Dermis microvascular lymphatic vessel endothelial cell (primary cell): Measurements from ENCODE around the gene KCNK16. TPM values are rescaled to one million over a fixed set of nuclear protein-coding genes. Genes with fewer than 3 reads are reported as not detected.
"Not testable (repeated sequence)": the region's sequence is repeated elsewhere in the genome, so short reads cannot be mapped to it uniquely, and the experiment has no call there.

Source experiments
- DNase-seq, 2 donors: peaks; one replicate each; pipeline versions ENCODE4 v3.0.0 to v3.0.0-alpha.2; 2010; ENCODE audit warnings: low read depth in 2 of 2
- total RNA-seq: library from RNA; depleted of rRNA; stranded (reverse); fragments of >200 nt; gene quantifications from 2 replicates; pipeline ENCODE4 v1.2.1, GENCODE V29; 2014

KCNK16 gene
- total RNA-seq, 1 donor from 2014 or later, result not detected

GRCh38 chr6:39309942-39310531 lies 12.5 kb downstream of the KCNK16 start:
- DNase-seq, result peak; percentile 37 to 64

- no peak for DNase-seq
Observed at GRCh38 chr6:39307462-39307861, 15.0 kb downstream of the KCNK16 start.

DNA sequence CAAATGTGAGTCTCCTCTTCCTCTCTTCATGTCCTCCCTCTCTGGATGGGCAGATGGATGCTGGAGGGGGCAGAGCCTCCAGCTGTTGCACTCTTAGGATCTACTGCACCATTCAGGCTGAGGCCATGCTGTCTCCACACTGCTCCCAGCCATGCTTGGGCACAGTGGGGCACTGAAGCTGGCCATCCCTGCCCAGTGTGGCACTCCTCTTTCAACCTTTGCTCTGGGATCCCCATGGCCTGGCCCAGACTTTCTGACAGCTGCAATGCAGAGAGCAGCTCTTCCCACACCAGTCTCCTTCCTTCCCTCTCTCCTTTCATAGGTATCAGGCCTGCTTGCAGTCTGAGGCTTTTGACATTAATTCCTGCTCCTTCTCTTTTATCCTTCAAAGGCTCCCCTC lies 17.6 kb downstream of the KCNK16 start:
- DNase-seq, result no peak

GRCh38 chr6:39303425-39304153 lies 18.9 kb downstream of the KCNK16 start:
- no peak for DNase-seq

DNA sequence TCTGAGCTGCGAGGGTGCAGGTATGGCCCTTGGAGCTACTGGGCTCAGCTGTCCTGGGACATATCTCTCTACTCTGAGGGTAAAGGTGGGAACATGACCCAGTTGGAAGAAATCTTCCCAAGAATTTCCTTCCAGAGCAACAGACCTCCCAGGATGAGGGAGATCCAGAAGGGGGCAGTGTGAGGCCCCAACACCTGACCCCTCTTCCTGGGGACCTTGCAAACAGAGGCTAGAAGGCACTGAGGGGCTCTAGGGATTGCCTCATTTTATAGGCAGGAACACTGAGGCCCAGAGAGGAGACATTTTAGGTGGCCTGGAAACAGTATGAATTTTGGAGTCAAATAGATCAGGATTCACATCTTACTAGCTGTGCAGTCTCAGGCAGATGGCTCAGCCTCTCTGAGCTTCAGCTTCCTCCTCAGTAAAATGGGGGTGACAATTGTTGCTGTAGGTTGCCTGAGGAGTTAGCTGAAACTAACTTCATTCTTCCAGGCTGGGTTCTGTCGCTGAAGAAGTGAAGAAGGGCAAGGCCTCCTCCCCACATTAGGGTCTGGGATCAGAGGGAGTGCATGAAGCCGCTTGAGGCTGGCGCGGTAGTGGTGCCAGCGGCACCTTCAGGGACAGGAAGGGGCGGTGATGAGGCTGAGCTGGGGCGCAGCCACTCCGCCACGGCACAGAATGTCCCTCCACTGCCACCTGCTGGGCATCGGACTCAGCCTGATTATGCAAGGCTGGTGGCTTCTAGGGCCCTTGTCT lies 19.7 kb downstream of the KCNK16 start:
- DNase-seq, result peak; percentile 32 to 70

DNA sequence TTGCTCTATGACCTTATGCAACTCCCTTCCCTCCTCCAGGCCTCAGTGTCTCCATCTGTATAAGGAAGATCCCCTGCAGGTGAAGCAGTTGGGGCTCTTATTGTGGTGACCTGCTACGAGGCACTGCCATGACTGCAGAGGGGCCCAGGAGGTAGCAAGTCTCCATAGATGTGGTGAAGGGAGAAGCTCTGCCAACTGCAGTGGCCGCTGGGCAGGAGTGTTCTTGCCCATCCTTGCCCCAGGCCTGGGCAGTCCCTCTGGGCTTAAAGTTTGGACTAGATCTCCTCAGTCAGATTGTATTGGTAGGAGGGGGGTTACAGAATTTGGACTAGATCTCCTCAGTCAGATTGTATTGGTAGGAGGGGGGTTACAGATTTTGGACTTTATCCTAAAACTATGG lies 20.5 kb downstream of the KCNK16 start:
- DNase-seq, result no peak

DNA sequence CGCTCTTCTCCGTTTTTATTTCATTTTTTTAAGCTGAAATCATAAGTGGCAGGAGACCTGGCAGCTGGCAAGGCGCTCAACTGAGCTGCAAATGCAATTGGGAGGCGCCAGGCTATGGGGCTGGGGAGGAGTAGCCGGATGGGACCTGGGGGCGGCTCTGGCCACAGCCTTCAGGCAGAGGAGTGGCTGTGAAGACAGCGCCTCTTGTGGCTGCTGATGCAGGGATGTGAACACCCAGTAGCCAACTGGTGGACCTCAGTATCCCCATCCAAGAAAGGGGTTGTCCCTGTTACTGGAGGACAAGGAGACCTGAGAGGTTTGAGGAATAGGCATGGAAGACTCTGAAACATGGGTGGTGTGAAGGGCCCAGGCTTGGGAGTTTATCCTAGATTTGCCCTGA lies 20.9 kb downstream of the KCNK16 start:
- no peak for DNase-seq

GRCh38 chr6:39300739-39301138 lies 21.8 kb downstream of the KCNK16 start:
- DNase-seq, result no peak

DNA sequence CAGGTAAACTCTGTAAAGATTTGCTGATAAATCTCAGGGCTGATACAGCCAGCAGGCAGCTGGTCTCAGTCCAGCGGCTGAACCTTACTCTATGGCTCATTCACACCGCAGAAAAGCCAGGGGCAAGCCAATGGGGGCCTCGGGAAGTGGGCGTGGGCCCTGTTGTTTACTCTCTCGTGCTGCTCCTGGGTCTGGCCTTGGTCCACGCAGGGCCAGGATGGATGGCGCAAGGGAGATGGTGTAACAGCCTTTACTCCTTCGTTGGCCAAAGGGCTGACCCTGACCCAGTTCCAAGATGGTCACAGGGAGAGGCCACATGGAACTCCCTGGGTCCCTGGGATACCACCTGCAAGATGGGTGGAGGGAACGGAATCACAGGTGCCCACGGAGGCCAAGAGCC lies 24.4 kb downstream of the KCNK16 start:
- no peak for DNase-seq

- no peak for DNase-seq
Observed at GRCh38 chr6:39296745-39297640, 25.5 kb downstream of the KCNK16 start.

GRCh38 chr6:39295611-39296011 lies 26.9 kb downstream of the KCNK16 start:
- no peak for DNase-seq

GRCh38 chr6:39294899-39295298 lies 27.6 kb downstream of the KCNK16 start:
- no peak for DNase-seq

- DNase-seq, result no peak
Observed at GRCh38 chr6:39294133-39294532, 28.4 kb downstream of the KCNK16 start.

GRCh38 chr6:39292637-39293036 lies 29.9 kb downstream of the KCNK16 start:
- DNase-seq, result no peak

GRCh38 chr6:39289490-39289889 lies 33.0 kb downstream of the KCNK16 start:
- no peak for DNase-seq

DNA sequence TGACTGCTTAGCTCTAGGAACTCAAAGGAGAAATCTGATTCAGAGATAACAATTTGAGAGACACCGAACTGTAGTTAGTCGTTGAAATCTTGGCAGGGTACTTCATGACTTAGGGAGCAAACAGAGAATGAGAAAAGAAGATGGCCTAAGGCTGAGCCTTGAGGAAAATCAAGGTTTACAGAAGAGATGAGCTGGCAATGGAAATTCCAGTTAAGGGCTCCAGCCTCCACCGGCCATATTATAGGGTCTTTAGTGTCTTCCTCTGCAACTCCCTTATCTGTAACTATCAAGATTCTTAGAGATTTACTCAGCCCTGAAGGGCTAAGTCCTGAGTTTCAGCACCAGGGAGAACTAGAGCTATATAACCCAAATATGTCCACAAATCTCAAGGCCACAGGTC lies 34.9 kb downstream of the KCNK16 start:
- DNase-seq, result no peak

GRCh38 chr6:39286596-39286995 lies 35.9 kb downstream of the KCNK16 start:
- DNase-seq, result not testable (repeated sequence)

DNA sequence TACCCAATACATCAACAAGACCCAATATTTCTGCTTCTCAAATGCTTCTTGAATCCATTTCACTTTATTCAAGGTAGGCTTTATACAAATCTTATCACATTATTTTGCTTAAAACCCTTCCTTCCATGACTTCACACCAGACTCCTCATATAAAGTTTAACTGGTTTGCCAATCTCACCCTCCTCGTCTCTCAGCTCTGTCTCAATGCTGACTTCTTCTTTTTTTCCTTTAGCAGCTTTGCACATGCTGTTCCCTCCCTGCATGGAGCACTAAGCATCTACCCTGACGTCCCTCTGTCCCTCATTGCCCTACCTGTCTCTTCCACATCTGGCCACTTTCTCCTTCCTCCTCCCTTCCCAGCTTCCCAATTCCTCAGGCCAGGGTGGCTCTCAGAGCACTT lies 39.7 kb downstream of the KCNK16 start:
- DNase-seq, result no peak

GRCh38 chr6:39281312-39281980 lies 41.1 kb downstream of the KCNK16 start:
- DNase-seq, result no peak

DNA sequence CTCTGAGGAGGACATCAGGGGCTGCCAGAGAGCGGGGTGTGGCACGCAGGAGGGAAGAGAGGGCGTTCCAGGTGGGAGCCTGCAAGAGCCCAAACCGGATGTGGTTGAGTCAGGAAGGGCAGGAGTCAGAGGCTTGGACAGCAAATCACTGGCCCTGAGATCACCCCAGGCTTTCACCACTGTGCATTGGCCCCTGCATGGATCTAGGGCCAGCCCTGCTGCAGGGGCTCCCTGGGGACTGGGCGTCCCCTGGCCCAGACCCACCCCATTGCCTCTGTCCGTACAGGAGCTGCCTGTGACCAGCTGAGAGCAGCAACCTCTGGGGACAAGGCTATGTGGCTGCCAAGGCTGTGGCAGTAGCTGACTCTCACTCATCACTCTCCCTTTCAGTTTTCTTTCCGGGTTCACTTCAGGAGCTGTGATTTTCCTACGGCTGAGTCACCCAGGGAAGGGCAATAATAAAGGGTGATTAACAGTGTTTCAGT lies 42.2 kb downstream of the KCNK16 start:
- peak in 1 of 2 donors; percentile 5 for DNase-seq

- no peak for DNase-seq
Observed at GRCh38 chr6:39279539-39279938, 43.0 kb downstream of the KCNK16 start.
